NCI-H524 (cell line): ENCODE data around the gene LRP2BP.
"Not testable (repeated sequence)": the region's sequence is repeated elsewhere in the genome, so short reads cannot be mapped to it uniquely, and the experiment has no call there.

ENCODE experiments used
- DNase-seq, 2 experiments: peaks; one replicate each; lab custom pipeline; 2025; lab: John Stamatoyannopoulos, UW

Gene LRP2BP

DNA sequence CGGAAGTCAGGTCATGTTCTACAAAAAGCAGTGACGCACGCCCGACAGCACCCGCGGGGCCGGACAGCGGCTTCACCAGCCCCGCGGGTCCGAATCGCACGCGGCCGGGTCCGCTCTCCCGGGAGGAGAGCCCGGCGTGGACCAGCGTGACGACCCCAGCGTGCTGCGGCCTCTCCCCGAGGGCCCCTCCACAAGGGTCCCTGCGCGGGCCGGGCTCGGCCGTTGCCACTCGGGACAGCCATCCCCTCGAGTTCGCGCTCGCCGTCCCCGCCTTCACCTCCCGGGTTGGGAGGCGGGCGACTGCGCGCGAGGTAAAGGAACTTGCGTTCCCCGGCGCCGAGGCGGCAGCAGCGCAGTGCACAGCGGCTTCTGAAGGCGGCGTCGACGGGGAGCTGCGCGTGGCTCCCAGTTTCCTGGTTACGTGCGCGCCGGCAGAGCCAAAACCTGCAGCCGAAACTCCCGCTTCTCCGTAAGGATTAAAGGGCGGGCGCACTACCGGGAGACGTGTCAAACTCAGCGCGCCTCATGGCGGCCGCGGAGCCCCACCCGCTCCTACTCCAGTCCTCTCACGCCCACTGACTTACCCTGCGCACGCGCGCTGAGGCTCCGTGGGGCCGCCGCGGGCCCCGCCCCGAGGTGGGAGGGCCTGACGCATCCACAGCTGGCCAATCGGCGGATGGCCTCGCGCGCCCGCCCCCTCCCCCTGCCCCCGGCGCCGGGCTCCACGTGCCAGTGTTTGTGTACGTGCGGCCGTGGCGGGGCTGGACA, 416 bp upstream of the LRP2BP start:
- peak; percentile 90 to 93 for DNase-seq

DNA sequence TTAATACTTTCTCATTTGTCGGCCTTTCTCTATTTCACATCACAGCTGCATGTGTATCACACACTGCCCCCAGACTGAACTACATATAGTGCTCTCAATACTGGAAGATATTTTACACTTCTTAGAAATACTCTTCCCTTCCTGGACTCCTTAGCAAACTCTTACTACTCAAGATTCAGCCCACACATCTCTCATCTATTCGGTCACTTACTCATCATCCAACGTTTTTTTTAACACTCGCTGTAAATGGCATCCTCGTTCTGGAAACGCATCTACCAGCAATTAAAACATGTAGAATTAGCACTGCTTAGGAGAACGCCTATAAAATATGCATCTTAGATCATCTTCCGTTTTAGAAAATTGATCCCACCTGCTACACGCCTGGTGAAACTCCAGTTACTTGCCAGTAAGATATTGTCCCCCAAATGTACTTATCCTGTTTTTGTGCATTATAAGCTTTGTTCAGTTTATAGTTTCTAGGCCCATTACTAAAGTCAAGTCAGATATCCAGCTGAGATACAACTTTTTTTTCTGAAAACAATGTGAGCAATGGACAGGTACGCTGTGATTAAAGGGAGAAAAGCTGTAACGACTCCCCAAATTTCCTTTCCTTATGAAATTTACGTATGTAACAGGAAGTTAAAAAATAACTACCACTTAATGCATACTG, 1.0 kb downstream of the LRP2BP start:
- no peak for DNase-seq

DNA sequence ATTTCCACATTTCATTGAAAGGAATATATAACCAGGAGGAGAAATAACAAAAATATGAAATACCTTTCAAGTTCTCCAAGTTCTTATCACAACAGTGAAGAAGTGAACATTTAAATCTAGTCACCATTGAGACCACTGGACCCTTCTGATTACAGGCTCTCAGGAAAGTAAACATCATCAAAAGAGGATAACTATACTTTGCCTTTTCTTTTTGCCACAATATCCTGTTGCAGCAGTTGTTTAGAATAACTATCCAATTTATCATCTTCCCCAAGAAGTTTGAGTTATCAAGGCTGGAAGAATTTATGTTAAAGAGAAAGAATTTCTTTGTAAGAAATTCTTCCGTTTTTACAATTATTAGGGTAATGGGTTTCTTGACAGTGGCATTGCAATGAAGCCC, 3.6 kb downstream of the LRP2BP start:
- no peak for DNase-seq

DNA sequence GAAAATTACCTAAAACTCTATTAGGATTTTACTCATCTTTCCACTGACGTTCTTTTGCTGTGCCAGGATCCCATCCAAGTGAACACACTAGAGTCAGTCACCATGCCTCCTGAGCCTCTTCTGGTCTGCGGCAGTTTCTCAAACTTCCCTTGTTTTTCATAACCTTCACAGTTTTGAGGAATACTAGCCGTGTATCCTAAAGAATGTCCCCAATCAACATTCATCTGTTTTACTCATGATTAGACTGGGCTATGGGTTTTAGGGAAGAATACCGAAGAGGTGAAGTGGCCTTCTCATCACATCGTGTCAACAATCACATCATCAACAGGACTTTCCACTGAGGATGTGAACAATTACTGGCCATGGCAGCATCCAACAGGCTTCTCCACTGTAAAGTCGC, 4.8 kb downstream of the LRP2BP start:
- DNase-seq: no peak

DNA sequence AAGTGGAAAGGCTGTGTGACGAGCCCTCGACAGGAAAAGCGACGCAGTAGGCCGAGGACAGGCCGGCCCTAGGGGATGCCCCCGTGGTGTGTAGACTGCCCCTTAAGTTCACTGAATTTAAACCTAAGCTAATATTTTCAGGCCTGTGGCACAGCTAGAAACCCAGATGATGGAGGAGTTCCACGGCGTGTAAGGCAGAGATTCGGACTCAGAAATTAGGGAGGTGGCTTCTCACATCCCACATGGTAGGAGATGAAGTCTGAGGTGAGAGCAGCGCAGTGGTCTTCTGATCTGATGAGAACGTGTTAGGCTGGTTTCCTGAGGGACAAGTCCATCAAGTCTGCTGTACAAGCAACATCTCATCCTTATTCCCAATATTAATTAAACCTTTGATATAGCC, 7.8 kb downstream of the LRP2BP start:
- DNase-seq: no peak

DNA sequence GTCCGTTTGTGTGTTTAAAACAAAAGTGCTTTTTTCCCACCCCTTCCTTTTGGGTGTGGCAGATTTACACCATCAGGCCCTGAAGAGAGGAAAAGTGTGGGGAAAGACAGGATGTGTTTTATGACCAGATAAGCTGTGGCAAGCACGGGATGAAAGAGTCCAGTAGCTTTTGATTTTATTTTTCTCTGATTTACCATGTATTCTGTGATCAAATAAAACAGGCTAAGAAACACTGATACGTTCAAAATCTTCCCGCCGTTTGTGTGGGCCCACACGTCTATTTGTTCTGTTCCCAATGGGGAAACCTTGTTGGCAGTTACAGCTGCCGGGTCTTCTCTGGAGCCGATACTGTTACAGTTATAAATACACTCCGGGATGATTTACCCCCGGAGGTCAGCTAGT, 10.8 kb downstream of the LRP2BP start:
- DNase-seq: no peak

DNA sequence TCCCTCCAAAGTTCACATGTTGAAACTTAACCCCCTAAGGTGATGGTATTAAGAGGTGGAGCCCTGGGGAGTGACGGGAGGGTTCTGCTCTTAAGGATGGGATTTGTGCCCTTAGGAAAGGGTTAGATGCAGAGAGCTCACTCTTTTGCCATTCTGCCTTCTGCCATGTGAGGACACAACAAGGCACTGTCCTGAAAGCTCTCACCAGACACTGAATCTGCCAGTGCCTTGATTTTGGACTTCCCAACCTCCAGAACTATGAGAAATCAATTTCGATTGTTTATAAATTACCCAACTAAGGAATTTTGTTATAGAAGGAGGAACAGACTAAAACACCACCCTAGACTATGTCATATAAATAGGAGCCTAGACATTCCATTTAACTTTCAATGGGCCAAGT, 11.7 kb downstream of the LRP2BP start:
- no peak for DNase-seq

DNA sequence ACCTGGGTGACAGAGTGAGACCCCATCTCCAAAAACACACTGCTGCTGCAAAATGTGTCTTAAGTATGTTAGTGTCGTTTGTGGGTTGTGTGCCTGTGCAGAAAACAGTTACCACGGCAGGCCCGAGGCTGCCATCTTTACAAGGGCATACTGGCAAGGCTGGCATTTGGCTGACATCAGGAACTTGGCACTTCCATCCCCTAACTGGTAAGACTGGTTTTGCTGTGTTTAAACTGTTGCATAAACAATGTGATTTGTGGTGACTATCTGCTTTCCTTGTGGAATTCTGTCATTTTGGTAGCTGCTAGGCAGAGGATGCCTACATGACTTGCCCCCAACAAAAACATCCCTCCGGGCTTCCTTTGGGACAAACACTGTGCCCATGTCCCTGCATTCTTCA, 12.3 kb downstream of the LRP2BP start:
- DNase-seq: no peak

DNA sequence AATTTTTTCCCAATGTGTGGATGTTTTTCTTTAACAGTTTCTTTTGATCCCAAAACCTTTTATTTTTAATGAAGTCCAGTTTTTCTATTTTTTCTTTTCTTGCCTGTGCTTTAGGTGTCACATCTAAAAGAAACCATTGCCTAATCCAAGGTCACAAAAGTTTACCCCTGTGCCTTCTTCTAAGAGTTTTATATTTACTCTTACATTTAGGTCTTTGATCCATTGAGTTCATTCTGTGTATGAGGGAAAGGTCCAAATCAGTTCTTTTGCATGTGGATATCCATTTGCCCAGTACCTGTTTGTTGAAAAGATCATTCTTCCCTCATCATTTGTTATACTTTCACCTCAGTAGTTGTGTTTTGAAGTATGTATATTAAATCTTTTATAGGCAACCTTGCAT, 13.0 kb downstream of the LRP2BP start:
- DNase-seq: no peak

DNA sequence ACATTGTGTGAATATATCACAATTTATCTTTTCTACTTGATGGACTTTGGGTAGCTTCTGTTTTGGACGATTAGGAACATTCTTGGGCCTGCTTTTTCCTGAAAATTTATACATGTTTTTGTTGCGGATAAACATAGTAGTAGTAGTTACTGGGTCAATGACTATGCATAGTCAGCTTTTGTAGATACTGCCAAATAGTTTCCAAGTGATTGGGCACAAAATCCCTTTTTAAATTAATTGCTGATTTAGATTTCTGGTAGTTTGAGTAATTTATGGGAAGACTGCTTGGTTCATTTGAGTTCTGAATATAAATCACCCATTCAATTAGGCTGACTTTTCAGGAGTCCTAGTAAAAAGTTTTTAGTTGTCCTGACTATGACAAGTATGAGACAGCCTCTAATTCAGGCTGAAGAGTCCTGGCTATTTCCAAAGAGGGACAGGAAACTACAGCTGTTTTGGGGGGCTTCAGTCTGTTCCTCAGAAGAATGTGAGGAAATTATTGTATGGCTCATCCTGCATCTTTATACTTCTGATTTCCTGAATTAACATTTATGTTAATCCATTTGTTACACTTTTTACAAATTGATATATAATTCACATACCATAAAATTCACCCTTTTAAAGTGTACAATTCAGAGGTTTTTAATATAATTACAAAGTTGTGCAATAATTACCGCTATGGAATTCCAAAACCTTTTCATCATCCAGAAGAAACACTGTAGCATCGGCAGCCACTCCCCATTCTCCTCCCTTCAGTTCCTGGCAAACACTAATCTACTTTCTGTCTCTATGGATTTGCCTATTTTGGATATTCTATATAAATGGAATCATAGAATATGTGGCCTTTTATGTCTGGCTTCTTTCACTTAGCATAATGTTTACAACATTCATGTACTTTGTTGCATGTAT, 14.2 kb downstream of the LRP2BP start:
- no peak for DNase-seq

DNA sequence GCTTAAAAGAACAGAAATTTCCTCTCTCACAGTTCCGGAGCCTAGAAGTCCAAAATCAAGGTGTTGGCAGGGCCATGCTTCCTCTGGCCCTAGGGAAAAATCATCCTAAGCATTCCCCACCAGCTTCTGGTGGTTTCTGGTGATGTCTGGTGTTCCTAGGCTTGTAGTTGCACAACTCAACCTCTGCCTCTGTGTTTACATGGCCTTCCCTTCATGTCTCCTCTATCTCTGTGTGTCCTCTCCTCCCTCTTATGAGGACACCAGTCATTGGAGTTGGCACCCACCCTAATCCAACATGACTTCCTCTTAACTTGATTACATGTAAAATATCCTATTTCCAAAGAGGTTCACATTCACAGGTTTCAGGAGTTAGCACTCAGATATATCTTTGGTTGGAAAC, 15.4 kb downstream of the LRP2BP start:
- no peak for DNase-seq

DNA sequence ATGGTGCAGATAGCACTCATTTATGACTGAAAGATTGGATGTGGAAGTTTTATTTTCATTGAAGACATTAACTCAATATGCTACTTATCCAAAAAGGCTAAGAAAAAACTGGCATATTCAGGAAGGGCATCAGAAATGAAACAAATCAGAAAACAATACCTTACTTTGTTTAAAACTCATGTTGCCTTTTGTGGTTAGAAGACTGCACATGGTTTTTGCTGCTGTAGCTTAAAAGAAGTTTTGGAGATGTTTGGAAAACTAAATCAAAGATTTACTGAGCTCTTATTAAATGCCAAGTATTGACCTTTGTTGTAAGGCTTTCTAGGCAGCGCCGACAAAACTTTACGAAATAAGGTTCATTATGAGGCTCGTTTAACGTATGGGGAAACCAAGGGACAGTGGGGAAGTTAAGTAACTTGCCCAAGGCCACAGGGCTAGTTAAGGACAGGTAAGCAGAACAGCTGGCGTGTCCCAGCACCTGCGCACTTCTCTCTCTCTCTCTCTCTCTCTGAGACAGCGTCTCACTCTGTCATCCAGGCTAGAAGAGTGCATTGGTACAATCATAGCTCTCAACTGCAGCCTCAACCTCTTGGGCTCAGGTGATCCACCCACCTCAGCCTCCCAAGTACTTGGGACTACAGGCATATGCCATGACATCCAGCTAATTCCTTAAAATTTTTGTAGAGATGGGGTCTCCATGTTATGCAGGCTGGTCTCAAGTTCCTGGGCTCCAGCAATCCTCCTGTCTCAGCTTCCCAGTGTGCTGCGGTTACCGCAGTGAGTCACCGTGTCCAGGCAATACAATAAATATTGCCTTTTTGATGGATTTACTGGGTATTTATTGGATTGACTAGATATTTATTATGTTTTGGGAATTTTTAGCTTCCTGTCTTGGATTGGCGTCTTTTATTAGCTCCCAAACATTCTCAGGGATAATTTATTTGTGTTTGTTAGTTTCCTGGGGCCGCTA, 16.1 kb downstream of the LRP2BP start:
- no peak for DNase-seq

DNA sequence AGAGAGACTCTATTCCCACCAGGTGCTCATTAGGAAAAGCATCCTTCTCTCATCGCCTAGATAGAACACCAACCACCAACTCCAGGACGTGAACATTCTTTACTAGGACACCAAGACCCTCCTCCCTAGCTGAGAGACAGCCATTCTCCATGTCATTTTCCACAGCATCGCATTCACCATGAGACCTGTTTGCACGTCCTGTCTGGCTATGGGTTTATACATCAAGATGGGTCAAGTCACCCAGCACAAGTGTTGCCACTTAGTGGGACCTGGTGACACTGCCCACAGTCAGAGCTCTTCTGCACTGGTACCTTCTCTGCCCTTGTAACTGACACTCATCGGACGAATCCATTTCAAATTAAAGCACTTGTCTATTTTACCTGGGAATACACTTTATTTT, 17.5 kb downstream of the LRP2BP start:
- DNase-seq: no peak

DNA sequence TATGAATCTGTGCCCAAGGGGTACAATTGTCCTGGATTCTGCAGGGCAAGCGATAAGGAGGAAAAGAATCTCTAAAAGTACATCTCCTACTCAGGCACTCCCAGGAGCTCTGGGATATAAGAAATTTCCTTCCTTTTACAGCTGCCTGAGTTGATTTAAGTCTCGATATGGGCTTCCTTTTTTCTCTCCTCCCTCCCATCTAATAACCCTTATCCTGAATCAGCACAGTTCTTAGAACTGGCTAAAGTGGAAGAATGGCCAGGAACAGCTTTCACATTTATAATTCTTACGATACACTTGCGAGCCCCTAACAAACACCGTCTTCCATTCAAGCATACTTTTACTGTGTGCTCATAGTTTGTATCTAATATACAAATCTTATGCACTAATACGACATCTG, 21.2 kb downstream of the LRP2BP start:
- DNase-seq: no peak

DNA sequence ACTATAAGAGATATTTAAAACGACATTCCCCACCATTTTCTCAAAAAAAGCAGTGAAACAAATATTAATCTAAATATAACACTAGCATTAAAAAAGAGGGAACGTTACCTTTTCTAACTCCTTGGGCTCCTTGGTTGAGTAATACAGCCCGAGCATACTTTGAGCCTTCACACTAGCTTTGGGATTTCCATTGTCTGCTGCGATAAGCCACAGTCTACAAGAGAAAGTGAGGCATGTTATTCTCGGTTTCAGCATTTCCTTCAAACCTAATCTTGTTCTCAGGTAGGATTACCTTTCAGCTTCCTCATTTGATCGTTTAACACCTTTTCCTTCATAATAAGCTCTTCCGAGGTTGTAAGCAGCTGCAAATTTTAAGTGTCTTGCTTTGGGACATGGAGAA, 21.7 kb downstream of the LRP2BP start:
- DNase-seq: no peak

DNA sequence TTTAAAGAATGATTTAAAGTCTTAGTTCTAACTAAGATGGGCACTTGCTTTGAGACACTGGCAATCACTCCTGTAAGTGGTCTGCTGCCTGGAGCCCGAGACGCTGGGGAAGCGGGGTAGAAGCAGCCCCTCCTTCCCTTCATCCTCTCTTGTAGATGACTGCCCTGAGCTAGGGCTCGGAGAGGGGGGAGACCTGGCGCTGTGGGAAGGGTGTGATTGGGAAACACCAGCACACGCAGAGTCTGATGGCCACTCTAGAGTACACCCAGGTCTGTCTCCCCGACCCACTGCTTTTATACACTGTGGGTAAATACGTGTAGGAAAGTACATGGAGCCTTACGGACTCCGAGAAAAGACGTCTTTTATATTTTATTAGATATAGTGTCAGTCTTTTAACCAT, 24.0 kb downstream of the LRP2BP start:
- DNase-seq: no peak

DNA sequence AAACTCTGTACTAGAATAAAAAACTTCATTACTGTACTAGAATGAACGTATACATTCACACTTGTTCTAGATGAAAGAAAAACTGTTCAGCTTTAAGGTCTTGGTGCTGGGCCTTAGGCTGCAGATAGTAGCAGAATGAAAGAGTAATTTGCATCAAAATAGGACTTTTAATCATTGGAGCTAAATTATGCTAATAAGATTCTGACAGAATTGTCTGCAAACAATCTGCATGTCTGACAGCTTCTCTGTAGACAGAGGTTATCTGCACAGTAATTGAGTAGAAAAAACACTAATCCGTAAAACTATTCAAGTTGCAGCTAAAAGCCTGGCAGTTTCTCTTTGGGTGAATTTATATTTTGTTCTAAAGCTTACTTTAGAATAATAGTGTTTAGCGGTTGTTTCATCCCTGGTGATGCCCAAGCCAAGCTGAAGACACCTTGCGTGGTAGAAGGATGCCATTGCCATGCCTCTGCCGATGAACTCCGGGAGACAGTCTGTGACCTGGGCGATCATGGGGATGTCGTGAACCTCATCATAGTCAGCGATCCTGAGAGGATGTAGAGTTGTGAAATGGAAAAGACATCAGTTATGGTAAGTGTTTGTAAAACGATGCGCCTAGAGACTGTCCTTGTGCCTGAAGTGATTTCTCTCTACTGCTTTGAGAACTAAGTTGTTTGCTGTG, 25.3 kb downstream of the LRP2BP start:
- no peak for DNase-seq

DNA sequence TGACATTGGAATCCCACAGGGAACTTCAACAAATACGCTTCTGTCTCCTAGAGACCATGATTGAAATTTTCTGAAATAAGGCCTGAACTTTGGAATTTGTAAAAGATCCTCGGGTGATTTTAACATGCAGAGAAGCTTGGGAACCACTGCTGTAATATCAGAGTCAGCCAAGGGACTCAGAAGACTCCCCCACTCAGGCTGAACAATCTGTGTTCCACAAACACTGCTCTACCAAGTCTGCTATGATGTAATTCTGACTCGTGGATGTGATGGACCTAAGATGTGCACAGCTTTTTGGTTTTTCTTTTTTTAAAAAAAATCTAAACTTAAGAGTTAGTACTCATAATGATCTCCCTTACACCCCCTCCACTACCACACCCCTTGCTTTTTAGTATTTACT, 26.0 kb downstream of the LRP2BP start:
- DNase-seq: no peak

DNA sequence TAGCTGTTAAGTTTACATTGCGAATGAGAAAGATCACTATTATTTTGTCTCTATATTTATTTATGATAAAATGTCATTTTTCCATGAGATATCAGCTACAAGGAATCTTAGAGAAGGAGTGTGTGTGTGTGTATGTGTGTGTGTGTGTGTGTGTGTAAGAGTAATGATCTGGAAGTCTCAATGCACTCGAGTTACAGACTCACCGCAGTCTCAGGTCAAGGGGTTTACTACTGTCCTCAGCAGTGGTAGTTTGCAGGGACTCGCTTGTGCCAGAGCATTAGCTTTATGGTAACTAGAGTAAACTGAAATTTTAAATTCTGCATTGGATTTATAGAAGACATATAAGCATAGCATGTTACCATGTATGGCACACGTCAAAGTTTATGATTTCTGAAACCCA, 30.8 kb downstream of the LRP2BP start:
- no peak for DNase-seq

DNA sequence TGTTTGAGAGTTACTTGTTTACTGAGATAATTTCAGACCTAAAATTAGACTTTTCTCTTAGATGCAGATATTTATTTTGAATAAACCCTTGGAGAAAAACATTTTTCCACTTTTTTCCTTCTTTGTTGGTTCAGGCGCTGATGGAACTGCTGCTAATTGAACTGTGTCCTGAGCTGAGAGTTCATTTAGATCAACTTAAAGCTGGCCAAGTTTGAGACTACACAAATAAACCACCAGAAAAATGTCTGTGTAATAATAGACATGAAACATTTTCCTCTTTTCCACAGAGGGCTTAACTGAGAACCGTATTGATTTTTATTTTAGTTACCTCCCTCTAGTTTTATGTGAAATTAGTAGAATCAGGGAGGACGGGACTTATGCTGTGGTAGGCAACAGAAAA, 32.5 kb downstream of the LRP2BP start:
- DNase-seq: no peak

DNA sequence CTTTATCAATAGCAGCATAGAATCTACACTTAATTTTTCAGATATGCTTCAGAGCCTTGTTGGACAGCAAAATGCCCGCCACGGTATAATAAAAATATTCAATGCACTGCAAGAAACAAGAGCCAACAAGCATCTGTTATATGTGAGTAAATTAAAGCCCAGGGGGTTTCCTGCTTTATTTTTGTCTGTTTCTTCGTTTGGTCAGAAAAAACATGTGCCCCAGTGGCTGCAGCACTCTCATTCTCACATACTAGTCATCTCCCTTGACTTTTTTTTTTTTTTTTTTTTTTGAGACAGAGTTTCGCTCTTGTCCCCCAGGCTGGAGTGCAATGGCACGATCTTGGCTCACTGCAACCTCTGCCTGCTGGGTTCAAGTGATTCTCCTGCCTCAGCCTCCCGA, 33.2 kb downstream of the LRP2BP start:
- not testable (repeated sequence) for DNase-seq
